ENCODE measurements around the gene NXPH4. TPM values are rescaled to one million over a fixed set of nuclear protein-coding genes. Genes with fewer than 3 reads are reported as not detected.
A peak's percentile ranks its signal among the peaks of the same experiment; 100 is the strongest.

NXPH4 gene
- total RNA-seq, 6 donors from 2014 or later, result 0.20 to 0.94 (median 0.22) TPM; not detected in 3

GRCh38 chr12:57213763-57214397, 2.7 kb upstream of the NXPH4 start:
- 43 to 51% methylated on average over 4 of the region's 4 CpGs for whole genome bisulfite sequencing, 2 donors
- DNase-seq (no peak), ATAC-seq (ENCODE audit: low FRiP score in 2 of 2) (no peak)
- Histone ChIP-seq H3K4me3 (no peak overlapping the region), H3K27ac (no peak overlapping the region), H3K9me3 (no peaks in the 10 kb centered on the region), H3K4me1 (peaks cover 31 to 53% (median 33%) of the 10 kb centered on the region in 4 donors), H3K36me3 (peaks cover 0 to 31% (median 13%) of the 10 kb centered on the region in 4 donors), H3K27me3 (peaks cover 2 to 36% (median 24%) of the 10 kb centered on the region in 4 donors)
- TF ChIP-seq POLR2A (IDR thresholded peaks at IDR 0.05) (no peak), POLR2AphosphoS5 (IDR thresholded peaks at IDR 0.05) (no peak), EP300 (IDR thresholded peaks at IDR 0.05) (no peak)
- TF ChIP-seq, protein P1, sequence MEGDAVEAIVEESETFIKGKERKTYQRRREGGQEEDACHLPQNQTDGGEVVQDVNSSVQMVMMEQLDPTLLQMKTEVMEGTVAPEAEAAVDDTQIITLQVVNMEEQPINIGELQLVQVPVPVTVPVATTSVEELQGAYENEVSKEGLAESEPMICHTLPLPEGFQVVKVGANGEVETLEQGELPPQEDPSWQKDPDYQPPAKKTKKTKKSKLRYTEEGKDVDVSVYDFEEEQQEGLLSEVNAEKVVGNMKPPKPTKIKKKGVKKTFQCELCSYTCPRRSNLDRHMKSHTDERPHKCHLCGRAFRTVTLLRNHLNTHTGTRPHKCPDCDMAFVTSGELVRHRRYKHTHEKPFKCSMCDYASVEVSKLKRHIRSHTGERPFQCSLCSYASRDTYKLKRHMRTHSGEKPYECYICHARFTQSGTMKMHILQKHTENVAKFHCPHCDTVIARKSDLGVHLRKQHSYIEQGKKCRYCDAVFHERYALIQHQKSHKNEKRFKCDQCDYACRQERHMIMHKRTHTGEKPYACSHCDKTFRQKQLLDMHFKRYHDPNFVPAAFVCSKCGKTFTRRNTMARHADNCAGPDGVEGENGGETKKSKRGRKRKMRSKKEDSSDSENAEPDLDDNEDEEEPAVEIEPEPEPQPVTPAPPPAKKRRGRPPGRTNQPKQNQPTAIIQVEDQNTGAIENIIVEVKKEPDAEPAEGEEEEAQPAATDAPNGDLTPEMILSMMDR (IDR thresholded peaks at IDR 0.05), result no peak

DNA sequence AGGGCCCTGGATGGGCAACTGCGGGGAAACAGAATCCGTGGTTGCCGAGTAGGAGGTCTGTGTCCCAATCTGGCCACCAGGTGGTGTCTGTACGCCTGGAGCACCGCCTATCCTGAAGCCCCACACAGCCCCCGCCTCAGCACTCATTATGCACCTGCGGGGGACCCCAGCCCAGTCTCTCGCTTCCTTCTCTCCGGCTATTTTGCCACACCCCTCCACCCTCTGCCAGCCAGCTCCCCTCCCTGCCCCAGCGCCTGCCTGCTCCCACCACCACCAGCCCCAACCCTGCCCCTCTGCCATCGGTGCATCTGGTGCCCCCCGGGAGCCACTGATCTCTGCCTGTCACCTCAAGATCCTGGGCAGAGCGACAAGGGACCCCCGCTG, 2.2 kb upstream of the NXPH4 start:
- TF ChIP-seq, protein P1 (IDR thresholded peaks at IDR 0.05), result peak; percentile 60 to 71 (median 70)
- TF ChIP-seq EP300 (IDR thresholded peaks at IDR 0.05), result no peak
- H3K4me3 ChIP-seq, result no peak overlapping the region
- peak; percentile 59 to 64 for ATAC-seq (ENCODE audit: low FRiP score in 2 of 2)

DNA sequence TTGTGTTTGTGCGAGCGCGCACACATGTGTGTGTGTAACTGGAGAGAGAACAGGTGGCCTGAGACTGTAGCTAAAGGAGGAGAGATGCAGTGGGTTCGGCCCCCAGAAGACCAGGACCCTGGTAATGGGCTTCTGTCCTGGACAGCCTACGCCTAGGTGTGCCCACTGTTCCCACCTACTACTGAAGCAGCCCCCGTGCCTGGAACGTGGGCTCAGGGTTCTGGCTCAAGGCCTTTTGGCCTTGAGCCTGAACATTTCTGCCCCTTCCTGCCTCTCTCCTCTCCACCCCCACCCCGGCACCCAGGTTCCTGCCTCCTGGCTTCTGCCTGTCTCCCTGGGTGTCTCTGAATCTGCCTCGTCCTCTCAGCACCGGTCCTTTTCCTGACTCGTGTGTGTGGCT, 1.5 kb upstream of the NXPH4 start:
- no peaks in the 10 kb centered on the region for H3K9me3 ChIP-seq
- ATAC-seq (ENCODE audit: low FRiP score in 2 of 2), result no peak
- H3K27me3 ChIP-seq, result peaks cover 2 to 47% (median 33%) of the 10 kb centered on the region in 4 donors
- no peak overlapping the region for H3K4me3 ChIP-seq
- WGBS, 2 donors, result 33 to 38% methylated on average over 11 of the region's 11 CpGs
- peaks cover 31 to 55% (median 33%) of the 10 kb centered on the region in 4 donors for H3K4me1 ChIP-seq
- no peak overlapping the region for H3K27ac ChIP-seq
- DNase-seq, result no peak
- no peak for TF ChIP-seq POLR2A (IDR thresholded peaks at IDR 0.05)
- no peak for TF ChIP-seq EP300 (IDR thresholded peaks at IDR 0.05)
- TF ChIP-seq POLR2AphosphoS5 (IDR thresholded peaks at IDR 0.05), result no peak
- TF ChIP-seq, protein P1 (IDR thresholded peaks at IDR 0.05), result no peak
- peaks cover 0 to 19% (median 8%) of the 10 kb centered on the region in 4 donors for H3K36me3 ChIP-seq

More for the DNA sequence above, 2.2 kb upstream of the NXPH4 start:
- Histone ChIP-seq H3K4me1 (peaks cover 31 to 53% (median 33%) of the 10 kb centered on the region in 4 donors), H3K27me3 (peaks cover 2 to 40% (median 26%) of the 10 kb centered on the region in 4 donors), H3K36me3 (peaks cover 0 to 26% (median 11%) of the 10 kb centered on the region in 4 donors), H3K9me3 (no peaks in the 10 kb centered on the region), H3K27ac (no peak overlapping the region)
- 2 to 6% methylated on average over 14 of the region's 14 CpGs for WGBS, 2 donors
- peak; percentile 65 to 73 for DNase-seq

- Histone ChIP-seq H3K27ac (no peak overlapping the region), H3K9me3 (no peaks in the 10 kb centered on the region), H3K27me3 (peaks cover 3 to 52% (median 36%) of the 10 kb centered on the region in 4 donors), H3K4me1 (peaks cover 31 to 59% (median 33%) of the 10 kb centered on the region in 4 donors), H3K4me3 (peak overlapping the region in 2 of 4 donors; percentile 49 to 51), H3K36me3 (peaks cover 0 to 13% (median 5%) of the 10 kb centered on the region in 4 donors)
- TF ChIP-seq EP300 (IDR thresholded peaks at IDR 0.05), result no peak
- no peak for TF ChIP-seq POLR2AphosphoS5 (IDR thresholded peaks at IDR 0.05)
- TF ChIP-seq, protein P1 (IDR thresholded peaks at IDR 0.05), result no peak
- no peak for TF ChIP-seq POLR2A (IDR thresholded peaks at IDR 0.05)
- no peak for DNase-seq
- ATAC-seq (ENCODE audit: low FRiP score in 2 of 2), result peak in 1 of 2 donors; percentile 1
- WGBS, 2 donors, result 0 to 23% methylated on average over 2 to 7 of the region's 7 CpGs
Measured at GRCh38 chr12:57215668-57216013, 953 bp upstream of the NXPH4 start.
